Ascending aorta (tissue), 2 donors: Measurements from ENCODE around the gene PTPRN2. TPM values are rescaled to one million over a fixed set of nuclear protein-coding genes. Genes with fewer than 3 reads are reported as not detected.
A peak's percentile ranks its signal among the peaks of the same experiment; 100 is the strongest.

Source experiments
- DNase-seq, 2 donors: peaks; one replicate each; pipeline ENCODE4 v3.0.0-alpha.2; 2019; ENCODE audit warnings: low spot score in 2 of 2
- H3K27ac ChIP-seq, 2 donors: fragments of 200-600 bp; sonication (generic); one replicate each; pipeline ENCODE4 v1.5.1; 2016 to 2017; ENCODE audit warnings: mild to moderate bottlenecking in 1 of 2
- H3K27me3 ChIP-seq: fragments of 200-600 bp; sonication (generic); one replicate; pipeline ENCODE4 v1.5.1; 2017
- H3K36me3 ChIP-seq, 2 donors: fragments of 200-600 bp; sonication (generic); one replicate each; pipeline ENCODE4 v1.5.1; 2016
- H3K4me1 ChIP-seq, 2 donors: fragments of 200-600 bp; sonication (generic); one replicate each; pipeline ENCODE4 v1.5.1; 2016 to 2017; ENCODE audit warnings: mild to moderate bottlenecking in 1 of 2
- H3K4me3 ChIP-seq, 2 donors: fragments of 200-600 bp; sonication (generic); one replicate each; pipeline ENCODE4 v1.5.1; 2016 to 2017; ENCODE audit warnings: mild to moderate bottlenecking in 1 of 2
- H3K9me3 ChIP-seq, 2 donors: fragments of 200-600 bp; sonication (generic); one replicate each; pipeline ENCODE4 v1.5.1; 2016
- CTCF ChIP-seq, 3 experiments: fragments of 200-600 bp in 2 of 3; fragments of 450-650 bp in 1 of 3; sonication (generic) in 2 of 3; IDR thresholded peaks; one replicate each; pipeline ENCODE4 v1.5.1; 2016 to 2019; ENCODE audit warnings: antibody characterized with exemption in 3 of 3, mild to moderate bottlenecking in 1 of 3, moderate library complexity in 1 of 3
- intact Hi-C: fragments of 100-400 bp; cut with DNase I; formaldehyde crosslinking; loops from one replicate; pipeline ENCODE4 v1.15.1; 2023
- total RNA-seq: library from RNA; depleted of rRNA; stranded (reverse); fragments of >200 nt; gene quantifications from one replicate; pipeline ENCODE4 v1.1.0, GENCODE V29; 2016

Gene PTPRN2
- total RNA-seq, 1 donor from 2014 or later: 7.3 TPM

DNA sequence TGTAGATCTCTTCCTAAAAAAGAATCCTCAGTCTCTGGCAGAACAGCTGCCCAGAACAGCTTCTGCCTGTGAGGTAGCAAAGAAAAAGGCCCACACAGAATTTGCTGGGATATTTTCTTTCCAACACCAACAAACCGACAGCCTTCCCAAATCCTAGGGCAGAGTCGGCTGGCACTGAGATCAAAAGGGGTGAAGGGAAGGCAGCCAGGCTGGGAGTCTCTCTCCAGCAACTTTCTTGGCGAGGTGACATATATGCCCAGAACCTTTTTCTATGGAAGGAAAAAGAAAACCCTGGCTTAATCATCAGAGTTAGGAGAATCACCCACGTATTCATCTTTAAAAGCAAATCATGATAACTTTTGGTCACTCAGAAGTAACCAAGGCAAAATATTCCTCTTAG lies 971.2 kb downstream of the PTPRN2 start:
- no peak for TF ChIP-seq CTCF (IDR thresholded peaks at IDR 0.05)
- H3K9me3 ChIP-seq: no peaks in the 10 kb centered on the region
- H3K4me3 ChIP-seq: no peak overlapping the region
- no peak overlapping the region for H3K27ac ChIP-seq
- H3K27me3 ChIP-seq: peaks cover 6% of the 10 kb centered on the region
- no peak for DNase-seq
- no peaks in the 10 kb centered on the region for H3K4me1 ChIP-seq
- intact Hi-C loops: no loop called here
- no peaks in the 10 kb centered on the region for H3K36me3 ChIP-seq

DNA sequence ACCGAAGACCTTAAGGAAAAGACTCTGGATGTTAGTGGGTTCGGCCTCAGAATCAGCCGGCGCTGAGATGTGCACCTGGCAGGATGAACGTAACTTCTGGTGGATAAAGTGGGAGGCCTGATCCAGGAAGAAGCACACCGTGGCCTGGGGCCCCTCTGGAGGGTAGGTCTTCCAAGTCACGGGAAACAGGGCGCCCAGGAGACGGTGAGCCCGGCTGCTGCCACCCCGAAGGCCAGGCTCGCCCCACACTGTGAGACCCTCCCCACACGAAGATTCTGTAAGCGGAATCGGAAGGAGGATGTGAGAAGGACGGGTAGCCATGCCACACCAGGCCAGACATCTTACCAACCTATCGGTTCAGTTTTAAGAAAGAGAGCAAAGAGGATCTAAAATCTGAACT lies 971.8 kb downstream of the PTPRN2 start:
- no peaks in the 10 kb centered on the region for H3K4me1 ChIP-seq
- intact Hi-C loops: no loop called here
- peak in 1 of 2 donors; percentile 58 for DNase-seq
- H3K4me3 ChIP-seq: no peak overlapping the region
- no peaks in the 10 kb centered on the region for H3K9me3 ChIP-seq
- H3K27me3 ChIP-seq: peaks cover 6% of the 10 kb centered on the region
- no peak overlapping the region for H3K27ac ChIP-seq
- TF ChIP-seq CTCF (IDR thresholded peaks at IDR 0.05): no peak
- no peaks in the 10 kb centered on the region for H3K36me3 ChIP-seq

DNA sequence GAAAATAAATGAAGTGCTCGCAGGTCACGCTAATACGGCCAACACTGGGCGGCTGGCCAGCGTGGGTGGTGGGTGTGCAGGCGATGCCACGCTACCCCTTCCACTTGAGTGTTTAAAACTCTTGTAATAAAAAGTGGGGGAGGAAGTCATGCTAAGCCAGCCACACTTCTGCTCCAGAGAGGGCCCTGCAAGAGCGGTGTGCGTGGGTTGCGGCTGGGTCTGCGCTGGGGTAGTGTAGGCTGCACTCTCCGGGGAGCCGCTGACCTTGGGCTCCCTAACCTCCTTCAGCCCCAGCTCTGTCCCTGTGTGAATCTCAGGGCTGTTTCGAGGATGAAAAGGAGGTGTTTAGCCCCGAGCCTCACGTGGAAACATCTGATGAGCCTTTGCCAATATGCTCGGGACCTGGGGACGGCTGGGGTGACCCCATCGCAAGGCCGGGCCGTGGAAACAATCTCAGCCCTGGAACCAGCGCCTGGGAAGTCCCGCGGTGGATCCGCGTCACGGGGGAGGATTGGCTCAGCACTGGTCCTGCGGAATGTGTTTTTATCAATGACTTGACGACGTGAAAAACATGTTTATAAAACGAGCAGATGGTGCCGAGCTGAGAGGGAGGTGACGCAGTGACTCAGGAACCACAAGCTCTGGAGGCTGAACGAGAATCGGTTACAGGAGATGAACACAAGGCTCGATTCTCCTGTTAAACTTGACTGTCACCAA lies 972.4 kb downstream of the PTPRN2 start:
- intact Hi-C loops: no loop called here
- H3K9me3 ChIP-seq: no peaks in the 10 kb centered on the region
- H3K27me3 ChIP-seq: peaks cover 6% of the 10 kb centered on the region
- H3K36me3 ChIP-seq: no peaks in the 10 kb centered on the region
- H3K4me1 ChIP-seq: no peaks in the 10 kb centered on the region
- H3K4me3 ChIP-seq: no peak overlapping the region
- DNase-seq: peak in 1 of 2 donors; percentile 48
- no peak overlapping the region for H3K27ac ChIP-seq
- TF ChIP-seq CTCF (IDR thresholded peaks at IDR 0.05): no peak

GRCh38 chr7:157614457-157615020 lies 973.1 kb downstream of the PTPRN2 start:
- intact Hi-C loops: no loop called here
- Histone ChIP-seq H3K9me3 (no peaks in the 10 kb centered on the region), H3K4me1 (no peaks in the 10 kb centered on the region), H3K27me3 (peaks cover 6% of the 10 kb centered on the region), H3K27ac (no peak overlapping the region), H3K36me3 (no peaks in the 10 kb centered on the region), H3K4me3 (no peak overlapping the region)
- TF ChIP-seq CTCF (IDR thresholded peaks at IDR 0.05): no peak
- DNase-seq: peak in 1 of 2 donors; percentile 50

DNA sequence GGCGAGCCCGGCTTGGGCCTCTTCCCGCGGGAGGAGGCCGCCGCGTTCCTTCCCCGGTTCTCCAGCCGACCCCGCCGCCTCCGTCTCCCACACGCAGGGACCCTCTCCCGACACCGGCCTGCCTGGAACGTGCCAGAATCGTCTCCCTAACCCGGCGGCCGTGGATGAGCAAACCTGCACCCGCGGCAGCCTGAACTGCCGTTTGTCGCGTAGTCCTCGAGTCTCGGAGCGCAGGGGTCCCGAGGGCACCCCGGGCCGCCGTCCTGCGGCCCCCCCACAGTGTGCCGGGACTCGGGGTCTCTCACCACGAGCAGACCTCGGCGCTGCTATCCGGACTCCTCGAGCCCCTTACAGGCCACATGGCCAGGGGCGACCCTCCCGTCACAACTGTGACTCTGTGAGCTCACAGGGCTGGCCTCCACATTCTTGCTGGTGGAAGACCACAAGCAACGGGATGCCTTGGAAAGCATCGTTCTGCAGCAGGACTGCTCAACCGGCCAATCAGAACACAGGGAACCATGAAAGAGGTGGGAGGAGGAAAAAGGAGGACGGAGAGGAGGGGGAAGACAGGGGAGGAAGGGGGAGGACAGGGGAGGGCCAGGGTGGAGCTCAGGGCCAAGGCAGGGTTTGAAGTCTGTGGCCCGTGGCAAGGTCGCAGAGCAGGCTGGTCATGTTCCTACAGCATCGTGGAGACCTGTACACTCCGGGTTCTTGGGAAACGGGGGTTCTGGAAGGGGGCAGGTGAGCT lies 973.9 kb downstream of the PTPRN2 start:
- Histone ChIP-seq H3K9me3 (no peaks in the 10 kb centered on the region), H3K36me3 (no peaks in the 10 kb centered on the region), H3K4me3 (peak overlapping the region; percentile 48 to 62), H3K4me1 (no peaks in the 10 kb centered on the region), H3K27ac (no peak overlapping the region), H3K27me3 (peaks cover 6% of the 10 kb centered on the region)
- TF ChIP-seq CTCF (IDR thresholded peaks at IDR 0.05): no peak
- intact Hi-C loops: no loop called here
- DNase-seq: peak in 1 of 2 donors; percentile 55
